Omental fat pad (tissue), 4 donors: ENCODE measurements around the gene XPO4. TPM values are rescaled to one million over a fixed set of nuclear protein-coding genes. Genes with fewer than 3 reads are reported as not detected.

Experiments
- ATAC-seq: fragments of 150-250 bp; one replicate; pipeline ENCODE4 v1.9.1; 2016; ENCODE audit warnings: mild to moderate bottlenecking, moderate library complexity; ENCODE audit not compliant: low FRiP score
- DNase-seq: peaks from one replicate; pipeline ENCODE4 v3.0.0-alpha.2; 2019; ENCODE audit warnings: low spot score
- total RNA-seq, 4 donors: library from RNA; depleted of rRNA; stranded (reverse); fragments of >200 nt; gene quantifications; one replicate each; pipeline ENCODE4 v1.1.0, GENCODE V29; 2016
- TF ChIP-seq, protein P1 (sequence below), 3 donors: fragments of 450-650 bp; IDR thresholded peaks; one replicate each; pipeline ENCODE4 v1.5.1; 2016 to 2017; ENCODE audit warnings: antibody characterized with exemption in 3 of 3, mild to moderate bottlenecking in 3 of 3, moderate library complexity in 2 of 3

The XPO4 gene
- total RNA-seq, 4 donors from 2014 or later: 14.5 to 24.5 (median 15.1) TPM

DNA sequence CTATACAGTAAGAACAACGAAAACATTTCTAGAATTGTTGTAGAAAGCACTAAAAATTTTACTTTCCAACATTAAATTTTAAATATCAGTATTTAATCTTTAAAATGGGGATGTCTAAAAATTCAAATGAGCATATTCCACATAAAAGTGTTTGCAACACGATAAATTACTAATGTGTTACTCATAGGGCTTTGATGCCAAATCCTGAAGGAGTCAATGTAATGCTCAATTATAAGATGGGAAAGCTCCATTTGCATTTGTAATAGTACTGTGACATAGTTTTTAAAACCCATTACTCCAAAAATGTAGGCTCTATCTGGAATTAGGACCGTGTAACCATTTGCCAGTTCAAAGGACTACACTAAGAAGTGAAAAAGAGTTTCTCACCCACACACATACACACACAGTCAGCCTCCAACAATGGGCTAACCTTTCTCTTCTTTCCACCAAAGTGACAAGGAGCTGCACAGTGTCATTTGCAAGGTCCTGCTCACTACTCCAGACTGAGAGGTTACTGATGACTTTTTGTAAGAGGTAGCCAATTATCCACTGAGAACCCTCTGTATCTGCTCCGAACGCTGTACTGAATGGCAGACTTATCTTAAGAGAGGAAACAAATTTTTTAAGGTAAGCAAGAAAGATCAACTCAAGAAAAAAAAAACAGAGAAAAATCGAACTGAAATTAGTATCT lies 102.7 kb downstream of the XPO4 start:
- no peak for ATAC-seq
- TF ChIP-seq, protein P1, sequence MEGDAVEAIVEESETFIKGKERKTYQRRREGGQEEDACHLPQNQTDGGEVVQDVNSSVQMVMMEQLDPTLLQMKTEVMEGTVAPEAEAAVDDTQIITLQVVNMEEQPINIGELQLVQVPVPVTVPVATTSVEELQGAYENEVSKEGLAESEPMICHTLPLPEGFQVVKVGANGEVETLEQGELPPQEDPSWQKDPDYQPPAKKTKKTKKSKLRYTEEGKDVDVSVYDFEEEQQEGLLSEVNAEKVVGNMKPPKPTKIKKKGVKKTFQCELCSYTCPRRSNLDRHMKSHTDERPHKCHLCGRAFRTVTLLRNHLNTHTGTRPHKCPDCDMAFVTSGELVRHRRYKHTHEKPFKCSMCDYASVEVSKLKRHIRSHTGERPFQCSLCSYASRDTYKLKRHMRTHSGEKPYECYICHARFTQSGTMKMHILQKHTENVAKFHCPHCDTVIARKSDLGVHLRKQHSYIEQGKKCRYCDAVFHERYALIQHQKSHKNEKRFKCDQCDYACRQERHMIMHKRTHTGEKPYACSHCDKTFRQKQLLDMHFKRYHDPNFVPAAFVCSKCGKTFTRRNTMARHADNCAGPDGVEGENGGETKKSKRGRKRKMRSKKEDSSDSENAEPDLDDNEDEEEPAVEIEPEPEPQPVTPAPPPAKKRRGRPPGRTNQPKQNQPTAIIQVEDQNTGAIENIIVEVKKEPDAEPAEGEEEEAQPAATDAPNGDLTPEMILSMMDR (IDR thresholded peaks at IDR 0.05): no peak
- DNase-seq: no peak

DNA sequence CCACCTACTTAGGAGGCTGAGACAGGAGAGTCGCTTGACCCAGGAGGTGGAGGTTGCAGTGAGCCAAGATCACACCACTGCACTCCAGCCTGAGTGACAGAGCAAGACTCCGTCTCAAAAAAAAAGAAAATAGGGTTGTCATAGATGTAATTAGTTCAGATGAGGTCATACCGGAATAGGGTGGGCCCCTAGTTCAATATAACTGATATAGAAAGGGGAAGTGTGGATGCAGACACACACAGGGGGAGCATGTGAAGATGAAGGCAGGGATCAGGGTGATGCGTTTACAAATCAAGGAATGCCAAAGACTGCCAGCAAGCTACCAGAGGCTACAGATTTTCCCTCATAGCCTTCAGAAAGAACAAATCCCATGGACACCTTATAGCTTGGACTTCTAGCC lies 104.5 kb downstream of the XPO4 start:
- DNase-seq (no peak), ATAC-seq (no peak)
- TF ChIP-seq, protein P1 (IDR thresholded peaks at IDR 0.05): no peak

DNA sequence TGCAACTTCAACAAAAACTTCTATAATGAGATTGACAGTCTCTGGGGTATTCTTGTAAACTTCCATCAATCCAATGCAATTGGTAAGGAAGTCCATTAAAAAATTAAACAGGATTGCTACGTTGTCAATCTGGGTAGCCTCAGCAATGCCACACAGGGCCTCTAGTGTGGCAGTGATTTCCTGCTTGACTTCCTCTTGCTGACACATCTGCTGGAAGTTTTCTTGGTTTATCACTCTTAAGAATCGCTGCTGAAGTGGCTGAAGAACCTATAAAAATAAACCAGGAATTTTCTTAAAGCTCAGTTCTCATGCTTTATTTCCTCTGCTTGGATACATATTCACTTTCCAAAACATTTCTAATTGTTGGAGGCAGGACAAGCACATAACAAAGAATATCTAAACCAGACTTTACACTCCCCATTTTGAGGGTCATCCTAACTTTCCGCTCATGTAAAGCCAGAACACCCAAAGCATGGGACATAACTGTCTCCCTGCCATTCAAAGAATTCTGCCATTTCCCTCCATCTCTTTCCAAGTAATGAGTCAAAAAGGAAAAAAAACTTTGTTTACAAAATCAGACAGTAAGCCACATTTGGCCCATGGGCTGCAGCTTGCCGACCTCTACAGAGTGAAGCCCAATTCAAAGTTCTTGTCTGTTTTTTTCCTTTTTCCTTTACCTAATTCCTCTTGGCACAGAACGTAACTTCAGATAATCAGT lies 105.6 kb downstream of the XPO4 start:
- DNase-seq (no peak), ATAC-seq (no peak)
- TF ChIP-seq, protein P1 (IDR thresholded peaks at IDR 0.05): no peak

DNA sequence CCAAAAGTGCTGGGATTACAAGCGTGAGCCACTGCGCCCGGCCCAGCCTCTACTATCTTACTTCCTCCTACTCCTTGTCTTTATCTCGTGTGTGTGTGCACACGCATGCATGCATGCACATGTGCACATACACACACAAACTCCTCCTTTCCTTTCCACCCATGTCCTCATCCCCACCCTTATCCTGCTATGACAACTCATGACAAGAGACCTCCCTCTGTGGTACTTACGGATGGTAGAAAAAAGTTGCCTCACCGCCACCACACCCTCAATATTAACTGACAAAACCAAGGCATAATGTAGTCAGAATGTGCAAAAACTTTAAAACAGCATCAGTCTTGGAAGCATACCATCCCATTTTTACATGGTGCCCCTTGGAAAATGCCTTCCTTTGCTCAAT lies 112.9 kb downstream of the XPO4 start:
- TF ChIP-seq, protein P1 (IDR thresholded peaks at IDR 0.05): no peak
- DNase-seq: no peak
- no peak for ATAC-seq

DNA sequence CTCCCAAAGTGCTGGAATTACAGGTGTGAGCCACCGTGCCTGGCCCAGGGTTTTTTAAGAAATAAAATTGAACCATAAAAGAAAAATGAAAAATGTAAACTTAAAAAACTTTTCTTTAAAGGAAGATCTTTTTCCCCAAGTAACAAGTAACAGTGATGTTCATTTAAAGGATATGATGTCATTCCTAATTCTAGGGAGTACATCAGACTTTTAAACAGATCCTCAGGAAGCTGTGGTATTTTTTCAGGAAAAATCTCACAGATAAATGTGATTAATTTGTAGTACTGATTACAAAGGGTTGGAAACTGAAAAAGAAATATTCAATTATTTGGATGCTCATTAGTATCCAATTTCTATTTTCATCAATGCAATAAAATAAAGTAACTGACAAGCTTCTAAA lies 114.2 kb downstream of the XPO4 start:
- ATAC-seq: no peak
- no peak for DNase-seq
- TF ChIP-seq, protein P1 (IDR thresholded peaks at IDR 0.05): no peak

DNA sequence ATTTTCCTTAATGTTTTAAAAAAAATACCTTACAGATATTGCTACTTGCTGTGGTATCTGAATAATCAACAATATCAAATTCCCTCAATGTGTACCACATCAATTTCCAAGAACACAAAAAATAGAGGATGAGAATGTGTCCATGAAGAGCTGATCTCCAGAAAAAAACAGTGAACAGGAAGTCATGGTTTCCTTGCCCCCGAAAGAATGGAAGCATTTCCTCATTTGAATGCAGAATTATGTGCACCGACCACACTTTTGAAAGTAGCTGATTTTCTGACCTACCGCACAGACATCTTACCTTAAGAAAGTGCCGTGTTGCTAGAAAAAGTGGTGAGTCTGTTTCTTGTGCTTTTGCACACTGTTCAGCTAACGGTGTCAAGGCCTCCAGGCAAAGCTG lies 115.4 kb downstream of the XPO4 start:
- DNase-seq: no peak
- ATAC-seq: no peak
- TF ChIP-seq, protein P1 (IDR thresholded peaks at IDR 0.05): no peak
